Hematopoietic multipotent progenitor cell treated with erythropoietin and hydrocortisone succinate and interleukin-3 and kit ligand, for 15 days (in vitro differentiated cells): ENCODE measurements around the gene OR6P1.

Experiments
- DNase-seq: peaks from one replicate; pipeline ENCODE4 v3.0.0-alpha.2; 2015; ENCODE audit warnings: low spot score

The OR6P1 gene

GRCh38 chr1:158570480-158570879, at the start of gene OR6P1:
OR6P1 (minus strand) TSS chr1:158570580; CDS start chr1:158563604, 6,976 bp downstream.
- no peak for DNase-seq

GRCh38 chr1:158613764-158614163, 43.4 kb upstream of the OR6P1 start:
- peak; percentile 2 for DNase-seq

- DNase-seq: peak; percentile 6
Measured at GRCh38 chr1:158611916-158612315, 41.5 kb upstream of the OR6P1 start.

GRCh38 chr1:158607296-158607695, 36.9 kb upstream of the OR6P1 start:
- DNase-seq: peak; percentile 23

GRCh38 chr1:158604968-158605367, 34.6 kb upstream of the OR6P1 start, which contains the start of gene OR10Z1:
OR10Z1 (plus strand) TSS chr1:158605268; CDS start chr1:158606439, 1,171 bp downstream.
- no peak for DNase-seq

- no peak for DNase-seq
Measured at GRCh38 chr1:158600735-158601134, 30.4 kb upstream of the OR6P1 start.

GRCh38 chr1:158586942-158587341, 16.6 kb upstream of the OR6P1 start:
- DNase-seq: no peak

GRCh38 chr1:158583962-158584361, 13.6 kb upstream of the OR6P1 start:
- DNase-seq: no peak

GRCh38 chr1:158579733-158580132, 9.4 kb upstream of the OR6P1 start, which contains the start of gene OR10X1:
OR10X1 (minus strand) TSS chr1:158579899; CDS start chr1:158579899, 0 bp downstream.
- no peak for DNase-seq

GRCh38 chr1:158577561-158577960, 7.2 kb upstream of the OR6P1 start:
- no peak for DNase-seq

- DNase-seq: no peak
Measured at GRCh38 chr1:158572226-158572625, 1.8 kb upstream of the OR6P1 start.

- DNase-seq: no peak
Measured at GRCh38 chr1:158564608-158565007, 5.8 kb downstream of the OR6P1 start.

- no peak for DNase-seq
Measured at GRCh38 chr1:158563853-158564252, 6.5 kb downstream of the OR6P1 start.

- no peak for DNase-seq
Measured at GRCh38 chr1:158559696-158560095, 10.7 kb downstream of the OR6P1 start.

- DNase-seq: no peak
Measured at GRCh38 chr1:158554352-158554751, 16.0 kb downstream of the OR6P1 start, which contains the start of gene OR6Y1. OR6Y1 (minus strand) TSS chr1:158554405; CDS start chr1:158548105, 6,300 bp downstream.

- DNase-seq: no peak
Measured at GRCh38 chr1:158552296-158552695, 18.1 kb downstream of the OR6P1 start.

- no peak for DNase-seq
Measured at GRCh38 chr1:158547533-158547932, 22.8 kb downstream of the OR6P1 start.

- DNase-seq: no peak
Measured at GRCh38 chr1:158537609-158538008, 32.8 kb downstream of the OR6P1 start.

GRCh38 chr1:158534496-158534895, 35.9 kb downstream of the OR6P1 start:
- no peak for DNase-seq

GRCh38 chr1:158527190-158527815, 43.1 kb downstream of the OR6P1 start:
- peak; percentile 5 for DNase-seq

GRCh38 chr1:158521666-158522058, 48.7 kb downstream of the OR6P1 start:
- DNase-seq: no peak

- DNase-seq: no peak
Measured at GRCh38 chr1:158520955-158521665, 49.3 kb downstream of the OR6P1 start.

GRCh38 chr1:158520021-158520420, 50.4 kb downstream of the OR6P1 start:
- no peak for DNase-seq
